HFF-Myc (cell line): Measurements from ENCODE around the gene SPC24.

ENCODE experiments used
- DNase-seq: peaks from one replicate; pipeline ENCODE4 v3.0.0-alpha.2; 2011; ENCODE audit warnings: low read depth; ENCODE audit errors: extremely low read depth
- H3K4me3 ChIP-seq: replicated peaks from 2 replicates; pipeline ENCODE4 v1.5.1; 2011; ENCODE audit warnings: low read depth, mild to moderate bottlenecking, control low read depth, low read length
- CTCF ChIP-seq: IDR thresholded peaks from 2 replicates; pipeline ENCODE4 v1.5.1; 2012; ENCODE audit warnings: mild to moderate bottlenecking, low read depth, low read length, control low read depth; ENCODE audit errors: missing control alignments

SPC24 gene

GRCh38 chr19:11172576-11172975 lies 17.0 kb upstream of the SPC24 start:
- no peak for TF ChIP-seq CTCF
- DNase-seq, result no peak
- no peak overlapping the region for H3K4me3 ChIP-seq

- no peak for DNase-seq
- no peak overlapping the region for H3K4me3 ChIP-seq
- no peak for TF ChIP-seq CTCF
Measured at GRCh38 chr19:11171144-11171543, 15.6 kb upstream of the SPC24 start.

GRCh38 chr19:11169896-11170678 lies 14.5 kb upstream of the SPC24 start:
- H3K4me3 ChIP-seq, result no peak overlapping the region
- no peak for TF ChIP-seq CTCF
- DNase-seq, result no peak

- H3K4me3 ChIP-seq, result no peak overlapping the region
- peak; percentile 77 for DNase-seq
- no peak for TF ChIP-seq CTCF
Measured at GRCh38 chr19:11168568-11168967, 13.0 kb upstream of the SPC24 start.

- H3K4me3 ChIP-seq, result no peak overlapping the region
- TF ChIP-seq CTCF, result no peak
- no peak for DNase-seq
Measured at GRCh38 chr19:11166281-11167142, 10.9 kb upstream of the SPC24 start.

GRCh38 chr19:11165486-11166030 lies 10.0 kb upstream of the SPC24 start:
- H3K4me3 ChIP-seq, result no peak overlapping the region
- DNase-seq, result no peak
- TF ChIP-seq CTCF, result no peak
